GM21737 (cell line): ENCODE data around the gene CACNA1I.

Source experiments
- ATAC-seq: cut with Tn5 transposase; IDR thresholded peaks from one replicate; pipeline ENCODE4 v1.9.1; 2021; ENCODE audit warnings: mild to moderate bottlenecking, moderate library complexity; ENCODE audit not compliant: unreplicated experiment

CACNA1I gene

GRCh38 chr22:39713799-39714290 lies 143.3 kb downstream of the CACNA1I start:
- ATAC-seq = no peak

DNA sequence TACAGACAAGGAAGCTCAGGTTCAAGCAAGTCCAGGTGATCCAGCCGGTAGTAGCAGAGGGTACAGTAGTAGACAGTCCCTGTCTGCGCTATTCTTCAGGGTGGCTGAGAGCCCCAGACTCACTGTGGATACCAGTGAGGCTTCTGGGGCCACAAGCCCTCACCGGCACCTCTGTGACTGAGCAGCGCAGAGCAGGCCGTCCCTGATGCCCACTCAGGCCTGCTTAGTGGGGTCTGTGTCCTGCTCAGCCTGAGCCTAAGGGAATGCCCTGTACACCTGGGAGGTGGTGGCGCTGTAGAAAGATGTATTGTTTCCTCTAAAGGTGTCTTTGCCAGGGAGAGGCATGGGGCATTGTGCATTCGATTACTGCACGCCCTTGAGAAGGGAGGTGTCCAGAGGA lies 143.8 kb downstream of the CACNA1I start:
- no peak for ATAC-seq

GRCh38 chr22:39715778-39716495 lies 145.4 kb downstream of the CACNA1I start:
- no peak for ATAC-seq

DNA sequence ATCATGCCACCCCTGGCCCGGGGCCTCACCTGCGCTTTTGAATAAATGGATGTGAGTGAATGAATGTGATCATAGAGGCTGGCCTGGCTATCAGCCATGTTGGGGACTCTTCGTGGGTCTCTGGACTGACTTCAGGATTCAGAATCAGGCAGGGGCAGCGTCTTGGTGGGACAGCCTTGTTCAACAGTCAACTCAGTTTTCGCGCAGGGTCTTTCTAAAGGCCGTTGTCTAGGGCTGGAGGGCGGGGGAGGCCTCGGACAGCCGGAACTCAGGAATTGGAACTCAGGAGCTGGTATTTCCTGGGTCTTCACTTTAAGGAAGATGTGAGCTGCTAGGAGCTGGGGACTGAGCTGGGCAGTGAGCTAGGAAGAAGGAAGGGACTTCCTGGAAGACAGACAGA lies 146.0 kb downstream of the CACNA1I start:
- ATAC-seq = no peak

GRCh38 chr22:39717099-39717498 lies 146.5 kb downstream of the CACNA1I start:
- no peak for ATAC-seq

DNA sequence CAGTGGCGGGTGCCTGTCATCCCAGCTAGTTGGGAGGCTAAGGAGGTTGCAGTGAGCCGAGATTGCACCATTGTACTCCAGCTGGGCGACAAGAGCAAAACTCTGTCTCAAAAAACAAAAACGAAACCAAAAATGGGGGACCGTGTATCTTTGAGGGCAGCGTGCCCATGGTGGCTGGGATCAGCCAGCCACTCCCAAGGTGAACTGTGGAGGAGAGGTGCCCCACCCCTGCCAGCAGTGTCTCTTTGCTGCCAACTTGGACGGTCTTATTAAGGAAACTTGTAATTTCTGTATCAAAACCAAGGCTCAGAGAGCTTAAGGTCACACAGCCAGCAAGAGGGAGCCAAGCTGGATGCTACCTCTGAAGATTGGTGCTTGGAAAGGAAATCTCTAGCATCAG lies 147.7 kb downstream of the CACNA1I start:
- no peak for ATAC-seq

DNA sequence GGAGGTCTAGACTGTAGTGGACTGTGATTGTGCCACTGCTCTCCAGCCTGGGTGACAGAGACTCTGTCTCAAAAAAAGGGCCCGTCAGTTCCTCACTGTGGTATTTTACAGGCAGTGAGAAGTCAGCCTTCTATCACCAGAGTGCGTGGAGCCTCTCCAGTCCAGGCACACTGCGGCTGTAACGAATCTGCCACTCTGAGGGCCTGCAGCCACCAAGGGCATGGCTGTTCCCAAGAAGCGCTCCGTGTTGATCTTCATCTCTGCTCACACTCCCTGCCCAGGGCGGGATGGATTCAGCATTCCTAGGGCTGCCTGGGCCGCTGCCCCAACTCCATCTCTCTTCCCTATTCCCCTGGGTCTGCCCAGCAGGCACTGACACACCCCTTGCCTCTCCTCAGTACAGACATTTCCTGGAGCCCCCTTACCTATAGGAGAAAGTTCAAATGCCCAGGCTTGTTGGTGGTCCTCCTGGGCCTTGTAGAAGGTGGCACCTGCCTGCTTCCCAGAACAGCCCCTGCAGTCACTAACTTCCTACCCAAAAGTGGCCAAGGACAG lies 148.4 kb downstream of the CACNA1I start:
- no peak for ATAC-seq

DNA sequence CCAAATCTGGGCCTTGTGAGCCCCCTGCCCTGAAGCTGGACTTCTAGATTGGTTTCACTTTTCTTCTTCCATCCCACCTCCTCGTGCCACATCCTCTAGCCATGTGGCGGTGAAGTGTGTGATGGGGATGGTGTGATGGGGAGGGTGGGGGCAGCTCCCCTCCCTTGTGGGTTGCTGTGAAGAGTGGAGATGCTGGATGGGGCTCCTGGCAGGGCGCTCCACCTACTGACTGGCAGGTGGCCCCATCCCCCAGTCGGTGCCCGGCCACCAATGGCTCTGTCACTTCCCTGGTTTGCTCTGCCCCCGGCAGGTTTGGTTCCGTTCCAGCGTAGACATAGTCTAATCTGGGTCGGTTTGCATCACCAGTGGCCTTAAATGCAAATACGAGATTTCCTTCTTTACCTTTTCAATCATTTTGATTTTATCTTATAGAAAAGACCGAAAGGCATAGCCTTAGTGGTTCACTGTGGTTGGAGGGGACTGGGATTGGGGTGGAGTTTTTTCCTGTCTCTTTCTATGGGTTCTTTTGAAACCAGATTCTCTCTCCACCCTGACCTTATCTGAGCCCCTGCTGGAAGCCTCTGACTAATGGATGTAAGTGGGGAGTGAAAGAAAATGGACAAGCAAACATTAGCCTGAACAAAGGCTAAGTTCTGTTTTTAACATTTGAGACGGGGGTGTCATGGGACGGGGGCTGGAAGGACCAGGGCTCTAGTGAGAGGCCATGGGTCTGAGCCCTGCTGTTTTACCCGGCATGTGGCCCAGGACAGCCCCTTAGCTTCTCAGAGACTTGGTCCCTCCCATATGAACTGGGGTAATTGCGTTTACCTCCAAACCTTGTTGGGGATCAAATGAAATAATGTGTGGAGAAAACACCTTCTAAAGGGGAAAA lies 149.3 kb downstream of the CACNA1I start:
- ATAC-seq = no peak

- ATAC-seq = no peak
Observed at GRCh38 chr22:39721206-39722031, 150.9 kb downstream of the CACNA1I start.

DNA sequence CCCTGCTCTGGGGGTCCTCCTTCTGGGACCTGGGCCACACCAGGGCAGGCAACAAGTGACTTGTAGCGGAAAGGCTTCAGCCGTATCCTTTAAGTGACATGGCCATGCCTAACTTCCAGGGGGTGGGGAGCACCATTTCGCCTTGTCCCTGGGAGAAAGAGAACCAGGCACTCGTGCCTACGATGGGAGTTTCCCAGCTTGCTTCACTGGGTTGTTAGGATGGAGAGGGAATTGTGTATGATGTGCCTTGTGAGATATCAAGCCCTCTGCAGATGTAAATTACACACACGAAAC lies 151.4 kb downstream of the CACNA1I start:
- no peak for ATAC-seq

- ATAC-seq = no peak
Observed at GRCh38 chr22:39722501-39722900, 151.9 kb downstream of the CACNA1I start.

GRCh38 chr22:39723463-39723862 lies 152.9 kb downstream of the CACNA1I start:
- ATAC-seq = no peak

DNA sequence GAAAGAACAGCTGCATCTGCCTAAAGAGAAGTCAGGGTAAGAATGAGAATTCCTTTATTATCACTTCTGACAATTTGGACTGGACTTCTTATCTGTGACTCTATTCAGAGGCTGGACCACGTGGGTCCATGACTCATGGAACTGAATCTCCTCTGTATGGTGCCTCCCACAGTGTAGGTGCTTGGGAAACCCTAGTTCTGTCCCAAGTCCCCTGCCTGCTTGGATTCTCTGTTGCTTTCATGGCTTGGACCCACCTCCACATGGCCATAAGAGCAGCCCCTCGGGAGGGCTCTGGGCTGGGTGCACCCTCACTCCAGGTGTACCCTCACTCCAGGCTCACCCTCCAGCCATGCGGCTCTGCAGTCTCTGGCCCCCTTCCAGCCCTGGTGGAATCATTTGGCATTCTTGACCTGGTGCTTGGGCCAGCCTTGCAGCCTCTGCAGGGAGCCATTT lies 153.4 kb downstream of the CACNA1I start:
- no peak for ATAC-seq

GRCh38 chr22:39724390-39724789 lies 153.8 kb downstream of the CACNA1I start:
- no peak for ATAC-seq

DNA sequence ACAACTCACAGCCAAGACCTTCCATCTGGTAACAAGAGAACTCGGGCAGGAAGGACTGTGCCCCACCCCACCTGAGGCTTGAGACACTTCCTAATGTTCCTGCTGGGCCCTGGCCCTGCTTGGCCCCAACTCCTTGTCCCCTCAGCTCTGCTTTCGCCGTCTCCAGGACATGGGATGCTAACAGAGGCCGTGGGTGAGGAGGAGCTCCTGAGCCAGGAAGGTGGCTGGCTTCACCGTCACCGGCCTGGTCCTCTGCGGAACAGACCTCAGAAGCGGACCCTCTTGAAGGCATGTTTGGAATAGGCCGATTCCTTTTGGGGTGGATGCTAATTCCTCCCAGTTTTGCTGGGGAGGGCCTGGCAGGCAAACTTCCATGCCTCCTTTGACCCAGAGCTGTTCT lies 154.3 kb downstream of the CACNA1I start:
- no peak for ATAC-seq

DNA sequence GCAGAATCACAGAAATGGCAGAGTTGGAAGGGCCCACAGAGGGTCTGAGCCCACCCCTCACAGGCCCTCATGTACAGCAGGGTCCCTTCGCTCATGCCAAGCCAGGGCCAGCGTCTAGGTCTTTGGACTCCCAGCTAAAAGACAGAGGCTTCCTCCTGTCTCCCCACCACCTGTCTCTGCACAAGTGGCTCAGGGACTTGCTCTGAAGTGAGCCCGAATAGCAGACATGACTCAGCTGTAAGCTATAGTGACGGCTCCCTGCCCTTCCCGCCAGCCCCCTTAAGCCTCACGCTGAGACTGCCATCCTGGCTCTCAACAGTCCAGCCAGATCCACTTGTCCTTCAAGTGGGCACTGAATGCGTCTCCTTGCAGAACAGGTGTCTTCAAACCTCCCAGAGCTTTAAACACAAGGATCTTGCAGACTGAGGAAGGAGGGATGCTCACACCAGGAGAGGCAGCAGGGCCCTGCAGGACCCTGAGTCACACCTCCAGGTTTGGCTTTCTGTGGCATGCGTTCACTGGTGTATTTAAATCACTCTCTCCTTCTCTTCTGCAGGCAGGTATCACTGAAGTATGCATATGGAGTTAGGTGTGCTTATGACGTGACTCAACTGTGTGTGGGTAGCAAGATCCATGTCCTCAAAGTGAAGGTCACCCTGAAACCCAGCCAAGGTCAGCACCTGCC lies 154.9 kb downstream of the CACNA1I start:
- ATAC-seq = no peak

GRCh38 chr22:39727541-39727940 lies 157.0 kb downstream of the CACNA1I start:
- ATAC-seq = no peak

GRCh38 chr22:39728236-39728860 lies 157.8 kb downstream of the CACNA1I start:
- ATAC-seq = no peak

DNA sequence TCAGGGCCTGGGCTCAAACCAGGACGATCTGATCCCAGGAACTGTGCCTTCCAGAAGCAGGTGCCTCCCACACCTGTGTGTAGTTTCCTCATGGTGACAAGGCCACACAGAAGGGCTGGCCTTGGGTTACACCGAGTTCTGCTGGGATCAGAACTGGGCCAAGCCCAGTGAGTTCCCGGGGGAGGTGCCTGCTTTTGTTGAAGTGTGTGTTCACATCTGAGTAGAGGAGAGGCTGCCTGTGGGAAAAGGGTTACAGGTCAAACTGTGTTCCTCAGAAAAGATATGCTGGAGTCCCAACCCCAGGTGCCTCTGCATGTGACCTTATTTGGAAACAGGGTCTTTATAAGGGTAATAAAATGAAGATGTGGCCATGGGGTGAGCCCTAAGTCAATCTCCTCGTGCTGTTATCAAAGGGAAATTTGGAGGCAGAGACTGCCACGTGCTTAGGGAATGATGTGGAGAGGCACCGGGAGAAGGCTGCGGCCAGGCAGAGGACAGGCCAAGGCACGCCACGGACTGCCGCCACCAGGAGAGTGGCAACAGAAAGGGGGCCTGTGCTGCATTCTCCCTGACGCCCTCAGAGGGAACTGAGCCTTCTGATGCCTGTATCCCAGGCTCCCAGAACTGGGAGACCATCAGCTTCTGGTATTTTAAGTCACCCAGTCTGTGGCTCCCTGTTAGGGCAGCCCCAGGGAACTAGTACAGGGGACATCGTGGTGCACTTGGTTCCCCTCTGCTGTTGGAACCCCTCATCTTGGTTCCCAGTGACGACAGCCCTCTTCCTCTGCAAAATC lies 158.8 kb downstream of the CACNA1I start:
- no peak for ATAC-seq
